Activated naive CD4-positive, alpha-beta T cell treated with anti-CD3 and anti-CD28 coated beads, Interleukin-2, amount 50 U/mL, for 24 hours (primary cell): ENCODE measurements around the gene IMMP2L.

Experiments used
- H3K27ac Mint-ChIP-seq: one replicate; pipeline ENCODE4 v1.8.0; 2021; ENCODE audit warnings: mild to moderate bottlenecking, mixed read lengths
- H3K27me3 Mint-ChIP-seq: one replicate; pipeline ENCODE4 v1.8.0; 2021; ENCODE audit warnings: mixed read lengths
- H3K36me3 Mint-ChIP-seq: one replicate; pipeline ENCODE4 v1.8.0; 2021; ENCODE audit warnings: mixed read lengths
- H3K4me1 Mint-ChIP-seq: one replicate; pipeline ENCODE4 v1.8.0; 2021; ENCODE audit warnings: mixed read lengths
- H3K4me3 Mint-ChIP-seq: one replicate; pipeline ENCODE4 v1.8.0; 2021; ENCODE audit warnings: mild to moderate bottlenecking, mixed read lengths
- H3K9me3 Mint-ChIP-seq: one replicate; pipeline ENCODE4 v1.8.0; 2021; ENCODE audit warnings: mixed read lengths

The IMMP2L gene

DNA sequence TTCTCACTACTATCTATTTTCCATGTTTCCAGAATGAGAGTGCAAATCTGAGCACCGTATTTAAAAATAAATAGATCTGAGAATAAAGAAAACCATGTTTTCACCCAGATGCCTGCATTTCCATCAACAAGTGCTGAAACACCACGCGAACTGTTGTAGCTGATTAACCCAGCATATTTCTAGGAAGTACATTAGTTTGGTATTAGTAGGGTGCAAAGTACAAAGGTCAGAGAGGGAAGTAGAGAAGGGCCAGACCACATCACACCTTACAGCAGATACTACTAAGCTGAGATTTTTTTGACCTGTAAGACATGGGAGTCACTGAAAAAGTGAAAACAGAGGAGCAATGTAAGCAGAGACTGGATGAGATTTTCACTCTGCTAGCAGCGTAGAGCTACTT lies 181.3 kb downstream of the IMMP2L start:
- no peak overlapping the region for H3K4me3 Mint-ChIP-seq
- H3K36me3 Mint-ChIP-seq, result peaks cover 4% of the 10 kb centered on the region
- no peaks in the 10 kb centered on the region for H3K27me3 Mint-ChIP-seq
- no peaks in the 10 kb centered on the region for H3K9me3 Mint-ChIP-seq
- H3K4me1 Mint-ChIP-seq, result no peaks in the 10 kb centered on the region
- no peak overlapping the region for H3K27ac Mint-ChIP-seq

DNA sequence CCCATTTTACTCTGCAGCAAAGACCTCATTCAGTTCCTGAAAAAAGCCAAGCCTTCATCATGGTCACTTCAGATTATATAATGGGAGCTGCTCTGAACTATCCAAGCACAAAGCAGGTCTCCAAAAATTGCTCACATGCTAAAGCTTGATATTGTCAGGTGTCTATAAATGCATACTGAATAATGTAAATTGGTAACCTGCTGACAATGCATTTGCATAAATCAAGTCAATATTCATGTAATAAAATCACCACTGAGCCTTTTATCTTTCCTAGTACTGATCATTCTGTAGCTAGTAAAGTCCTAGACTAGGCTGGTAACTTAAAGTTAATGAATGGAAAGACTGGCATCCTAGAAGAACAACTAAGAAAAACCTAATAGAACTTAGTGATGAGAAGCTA lies 188.3 kb downstream of the IMMP2L start:
- H3K4me3 Mint-ChIP-seq, result no peak overlapping the region
- H3K4me1 Mint-ChIP-seq, result peaks cover 8% of the 10 kb centered on the region
- H3K27ac Mint-ChIP-seq, result no peak overlapping the region
- H3K27me3 Mint-ChIP-seq, result no peaks in the 10 kb centered on the region
- peaks cover 2% of the 10 kb centered on the region for H3K36me3 Mint-ChIP-seq
- no peaks in the 10 kb centered on the region for H3K9me3 Mint-ChIP-seq

DNA sequence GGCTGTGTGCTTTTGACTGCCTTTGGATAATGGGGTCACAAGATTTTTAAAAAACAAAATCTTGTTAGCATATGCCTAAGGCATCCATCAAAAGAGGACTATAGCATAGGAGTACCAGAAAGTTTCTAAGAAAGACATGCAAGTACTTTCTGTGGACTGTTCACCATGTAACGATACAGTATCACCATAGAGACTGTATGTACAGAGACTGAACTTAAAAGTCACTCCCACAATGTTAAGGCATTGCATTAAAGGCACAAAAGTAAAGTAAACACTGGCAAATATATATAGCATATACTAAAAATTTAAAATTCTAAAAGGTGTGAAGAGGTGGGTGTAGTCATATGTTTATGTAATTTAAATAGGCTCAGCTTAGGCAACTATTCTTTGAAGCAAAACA lies 190.9 kb downstream of the IMMP2L start:
- Mint-ChIP-seq H3K27me3 (no peaks in the 10 kb centered on the region), H3K9me3 (no peaks in the 10 kb centered on the region), H3K4me1 (peaks cover 8% of the 10 kb centered on the region), H3K27ac (no peak overlapping the region), H3K4me3 (no peak overlapping the region), H3K36me3 (peaks cover 4% of the 10 kb centered on the region)

DNA sequence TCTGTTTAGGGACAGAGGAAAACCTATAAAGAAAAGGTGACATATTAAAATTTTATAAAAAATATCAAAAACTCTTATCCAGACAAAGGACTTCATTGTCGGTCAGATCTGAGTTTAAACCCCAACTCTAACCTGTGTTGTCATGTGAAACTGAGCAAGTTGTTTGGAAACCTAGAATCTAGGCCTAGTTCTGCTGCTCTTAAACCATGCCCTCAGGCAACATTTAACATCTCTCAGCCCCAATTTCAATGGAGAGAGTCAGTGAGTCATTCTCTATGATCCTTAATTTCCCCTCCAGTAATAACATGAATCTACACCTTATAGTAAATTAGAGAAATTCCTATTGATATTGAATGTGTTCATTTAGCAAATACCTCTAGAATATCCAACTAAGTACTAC lies 192.3 kb downstream of the IMMP2L start:
- Mint-ChIP-seq H3K27me3 (no peaks in the 10 kb centered on the region), H3K27ac (no peak overlapping the region), H3K9me3 (no peaks in the 10 kb centered on the region), H3K36me3 (peaks cover 5% of the 10 kb centered on the region), H3K4me3 (no peak overlapping the region), H3K4me1 (peaks cover 8% of the 10 kb centered on the region)

DNA sequence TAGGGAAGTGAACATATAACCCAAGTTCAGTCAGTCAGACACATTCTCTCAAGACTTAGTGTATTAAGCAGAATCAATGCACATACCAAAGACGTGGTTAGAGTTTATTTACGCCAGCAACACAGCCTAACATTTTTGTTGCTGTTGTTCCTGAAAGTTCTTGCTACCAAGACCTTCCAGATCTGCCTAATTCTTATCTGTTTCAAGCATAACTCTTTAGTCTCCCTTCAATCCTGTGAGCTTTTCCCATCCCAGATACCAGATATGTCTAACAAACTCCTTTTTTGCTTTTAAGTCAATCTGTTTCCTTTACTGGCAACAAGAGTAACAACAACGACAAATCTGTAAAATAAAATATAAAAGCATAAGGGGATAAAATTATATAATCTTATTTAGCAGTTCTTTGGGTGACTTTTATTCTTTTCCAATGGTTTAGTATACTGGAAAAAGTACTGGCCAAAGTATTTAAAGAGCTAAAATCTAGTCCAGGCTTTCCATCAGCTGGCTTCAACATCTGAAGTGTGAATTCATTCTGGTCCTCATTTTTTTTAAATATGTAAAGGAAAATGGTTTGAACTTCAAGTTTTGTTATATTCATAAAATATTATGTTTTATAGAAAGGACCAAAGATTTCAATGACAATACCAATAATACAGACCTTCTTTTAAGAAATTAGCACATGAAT lies 193.8 kb downstream of the IMMP2L start:
- no peaks in the 10 kb centered on the region for H3K27me3 Mint-ChIP-seq
- H3K4me1 Mint-ChIP-seq, result peaks cover 8% of the 10 kb centered on the region
- peaks cover 5% of the 10 kb centered on the region for H3K36me3 Mint-ChIP-seq
- no peak overlapping the region for H3K4me3 Mint-ChIP-seq
- H3K9me3 Mint-ChIP-seq, result no peaks in the 10 kb centered on the region
- no peak overlapping the region for H3K27ac Mint-ChIP-seq

DNA sequence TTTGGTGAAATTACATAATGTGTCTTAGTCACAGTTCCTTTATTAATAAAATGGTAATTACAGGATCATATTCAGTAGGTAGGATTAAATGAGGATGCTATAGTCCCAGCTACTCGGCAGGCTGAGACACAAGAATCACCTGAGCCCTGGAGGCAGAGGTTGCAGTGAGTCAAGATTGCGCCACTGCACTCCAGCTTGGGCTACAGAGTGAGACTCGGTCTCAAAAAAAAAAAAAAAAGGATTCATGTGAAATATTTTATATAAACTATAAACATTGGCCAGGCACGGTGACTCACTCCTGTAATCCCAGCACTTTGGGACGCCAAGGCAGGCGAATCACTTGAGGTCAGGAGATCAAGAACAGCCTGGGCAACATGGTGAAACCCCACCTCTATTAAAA lies 197.9 kb downstream of the IMMP2L start:
- no peaks in the 10 kb centered on the region for H3K4me1 Mint-ChIP-seq
- H3K27me3 Mint-ChIP-seq, result no peaks in the 10 kb centered on the region
- no peak overlapping the region for H3K4me3 Mint-ChIP-seq
- no peak overlapping the region for H3K27ac Mint-ChIP-seq
- no peaks in the 10 kb centered on the region for H3K9me3 Mint-ChIP-seq
- H3K36me3 Mint-ChIP-seq, result peaks cover 4% of the 10 kb centered on the region

DNA sequence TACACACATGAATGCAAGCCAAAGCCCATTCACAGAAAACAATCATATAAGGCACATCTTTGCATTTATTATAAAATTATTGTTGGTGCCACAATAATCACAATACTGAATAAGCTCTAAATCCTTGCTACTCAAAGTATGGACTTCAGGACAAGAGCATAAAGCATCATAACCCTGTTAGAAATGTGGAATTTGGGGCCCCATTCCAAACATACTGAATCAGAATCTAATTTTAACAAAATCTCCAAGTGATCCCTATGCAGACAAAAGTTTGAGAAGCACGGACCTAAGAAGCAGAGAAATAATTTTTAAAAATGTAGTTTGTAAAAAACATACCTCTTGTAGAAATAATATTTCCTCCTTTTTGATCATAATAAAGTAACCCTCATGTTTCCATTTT lies 199.2 kb downstream of the IMMP2L start:
- no peaks in the 10 kb centered on the region for H3K27me3 Mint-ChIP-seq
- peaks cover 4% of the 10 kb centered on the region for H3K36me3 Mint-ChIP-seq
- H3K27ac Mint-ChIP-seq, result no peak overlapping the region
- no peaks in the 10 kb centered on the region for H3K9me3 Mint-ChIP-seq
- H3K4me3 Mint-ChIP-seq, result no peak overlapping the region
- H3K4me1 Mint-ChIP-seq, result no peaks in the 10 kb centered on the region

DNA sequence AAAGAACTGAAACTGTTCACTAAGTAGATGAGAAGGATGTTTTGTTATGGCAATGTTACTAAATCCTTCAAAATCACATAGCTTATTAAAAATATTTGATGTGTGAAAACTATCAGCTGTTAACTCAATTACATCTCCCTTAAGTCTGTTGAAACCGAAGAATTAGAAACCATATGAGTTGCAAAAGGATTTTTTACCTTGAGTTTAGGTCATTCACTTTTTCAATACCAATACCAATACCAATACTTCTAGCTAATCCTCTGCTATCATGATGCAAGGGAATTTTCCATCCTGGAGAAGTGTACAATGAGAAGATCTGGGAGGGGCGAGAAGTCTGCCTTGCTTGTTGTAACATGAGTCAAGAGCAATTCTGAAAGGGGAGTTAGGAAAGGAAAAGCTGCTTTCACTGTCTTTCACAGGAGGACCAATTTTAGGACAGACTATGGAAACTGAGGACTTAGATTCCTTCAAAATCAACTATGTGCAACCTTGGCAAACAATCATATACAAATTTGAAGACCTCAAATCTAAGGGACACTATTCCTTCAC lies 199.7 kb downstream of the IMMP2L start:
- Mint-ChIP-seq H3K9me3 (no peaks in the 10 kb centered on the region), H3K4me3 (no peak overlapping the region)

DNA sequence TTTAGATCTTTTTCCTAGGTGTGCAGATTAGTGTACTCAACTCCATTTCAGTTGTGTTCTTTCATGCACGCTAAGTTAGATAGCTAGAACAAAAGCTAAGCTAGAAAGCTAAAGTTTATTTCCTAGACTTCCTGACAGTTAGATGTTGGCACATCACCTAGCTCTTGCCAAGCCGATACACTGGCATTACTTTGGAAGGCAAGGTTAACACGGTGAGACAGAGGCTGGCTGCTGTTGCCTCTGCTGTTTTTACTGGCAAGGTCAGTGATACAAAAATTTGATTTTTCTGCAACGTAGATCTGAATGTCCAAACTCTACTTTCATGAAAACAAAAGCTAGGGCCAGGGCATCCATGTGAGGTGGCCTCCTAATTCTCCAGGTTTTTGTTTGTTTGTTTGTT lies 203.4 kb downstream of the IMMP2L start:
- Mint-ChIP-seq H3K27ac (no peak overlapping the region), H3K4me3 (no peak overlapping the region), H3K9me3 (no peaks in the 10 kb centered on the region), H3K27me3 (no peaks in the 10 kb centered on the region), H3K36me3 (no peaks in the 10 kb centered on the region), H3K4me1 (no peaks in the 10 kb centered on the region)

More for the DNA sequence above, 199.7 kb downstream of the IMMP2L start:
- H3K4me1 Mint-ChIP-seq, result no peaks in the 10 kb centered on the region
- no peaks in the 10 kb centered on the region for H3K27me3 Mint-ChIP-seq
- peaks cover 4% of the 10 kb centered on the region for H3K36me3 Mint-ChIP-seq
- H3K27ac Mint-ChIP-seq, result no peak overlapping the region

DNA sequence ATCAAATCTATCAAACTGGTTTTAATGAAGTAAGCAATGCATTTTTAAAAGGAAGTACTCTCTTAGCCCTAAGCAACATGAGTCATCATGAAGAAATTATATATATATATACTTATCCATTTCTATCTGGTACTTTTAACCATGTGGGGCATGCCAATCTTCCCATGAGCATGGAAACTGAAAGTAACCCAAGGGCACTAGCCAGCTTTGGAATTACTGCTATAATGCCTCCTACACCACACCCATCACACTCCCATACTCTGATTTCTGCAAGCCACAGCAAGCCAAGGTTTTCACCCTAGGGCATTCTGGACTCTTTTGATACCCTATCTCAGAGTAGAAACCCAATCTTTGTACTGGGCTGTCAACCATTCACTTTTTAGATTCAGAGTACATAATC lies 204.6 kb downstream of the IMMP2L start:
- Mint-ChIP-seq H3K9me3 (no peaks in the 10 kb centered on the region), H3K27ac (no peak overlapping the region), H3K4me1 (no peaks in the 10 kb centered on the region), H3K4me3 (no peak overlapping the region), H3K27me3 (no peaks in the 10 kb centered on the region), H3K36me3 (no peaks in the 10 kb centered on the region)

DNA sequence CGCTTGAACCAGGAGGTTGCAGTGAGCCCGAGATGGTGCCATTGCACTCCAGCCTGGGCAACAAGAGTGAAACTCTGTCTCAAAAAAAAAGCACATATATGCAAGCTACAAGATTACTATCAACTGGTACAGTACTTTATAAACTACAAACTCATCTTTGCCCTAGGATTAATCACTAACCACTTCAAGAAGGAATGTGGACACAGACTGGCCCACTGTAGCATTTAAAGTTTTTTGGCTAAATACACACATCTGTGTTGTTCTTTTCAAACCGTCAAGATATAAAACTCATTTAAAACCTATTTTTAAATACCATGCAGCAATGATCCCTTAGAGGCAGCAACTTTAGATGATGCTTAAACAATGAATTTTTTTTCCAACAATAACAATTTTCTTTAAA lies 205.4 kb downstream of the IMMP2L start:
- Mint-ChIP-seq H3K27ac (no peak overlapping the region), H3K9me3 (no peaks in the 10 kb centered on the region), H3K4me1 (no peaks in the 10 kb centered on the region), H3K36me3 (no peaks in the 10 kb centered on the region), H3K4me3 (no peak overlapping the region), H3K27me3 (no peaks in the 10 kb centered on the region)

DNA sequence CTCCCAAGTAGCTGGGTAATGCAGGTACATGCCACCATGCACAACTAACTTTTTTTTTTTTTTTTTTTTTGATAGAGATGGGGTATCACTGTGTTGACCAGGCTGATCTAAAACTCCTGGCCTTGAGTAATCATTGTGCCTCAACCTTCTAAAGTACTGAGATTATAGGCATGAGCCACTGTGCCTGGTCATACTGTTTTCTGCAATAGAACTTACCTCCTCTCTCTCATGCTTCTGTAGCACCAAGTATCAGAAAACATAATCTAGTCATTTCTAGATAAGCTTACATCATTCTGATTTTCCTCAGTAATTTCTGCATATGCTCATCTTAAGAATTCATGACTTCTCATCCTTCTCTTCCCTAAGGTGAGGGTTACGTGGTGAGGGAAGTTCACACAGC lies 210.0 kb downstream of the IMMP2L start:
- Mint-ChIP-seq H3K9me3 (peaks cover 1% of the 10 kb centered on the region), H3K27me3 (no peaks in the 10 kb centered on the region), H3K27ac (no peak overlapping the region), H3K4me1 (no peaks in the 10 kb centered on the region), H3K4me3 (no peak overlapping the region), H3K36me3 (peaks cover 5% of the 10 kb centered on the region)

DNA sequence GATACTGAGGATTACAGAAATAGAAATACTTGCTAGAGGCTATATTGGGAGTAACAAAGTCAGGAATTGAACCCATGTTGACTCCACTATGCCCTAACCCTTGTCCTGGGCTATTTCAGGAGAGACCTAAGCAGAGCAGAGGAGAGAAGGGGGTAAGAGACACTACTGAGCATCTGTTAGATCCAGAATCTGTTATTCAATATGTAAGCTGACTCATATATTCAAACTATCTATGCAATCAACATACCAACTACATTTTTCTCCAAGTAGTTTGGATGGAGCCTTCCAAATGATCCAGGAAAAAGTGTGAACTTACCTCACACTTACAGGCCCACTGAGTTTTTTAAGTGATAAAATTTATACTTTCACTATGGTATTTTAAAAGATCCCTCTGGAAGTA lies 216.1 kb downstream of the IMMP2L start:
- peaks cover 31% of the 10 kb centered on the region for H3K36me3 Mint-ChIP-seq
- peaks cover 30% of the 10 kb centered on the region for H3K9me3 Mint-ChIP-seq
- no peaks in the 10 kb centered on the region for H3K27me3 Mint-ChIP-seq
- no peak overlapping the region for H3K4me3 Mint-ChIP-seq
- no peak overlapping the region for H3K27ac Mint-ChIP-seq
- no peaks in the 10 kb centered on the region for H3K4me1 Mint-ChIP-seq

DNA sequence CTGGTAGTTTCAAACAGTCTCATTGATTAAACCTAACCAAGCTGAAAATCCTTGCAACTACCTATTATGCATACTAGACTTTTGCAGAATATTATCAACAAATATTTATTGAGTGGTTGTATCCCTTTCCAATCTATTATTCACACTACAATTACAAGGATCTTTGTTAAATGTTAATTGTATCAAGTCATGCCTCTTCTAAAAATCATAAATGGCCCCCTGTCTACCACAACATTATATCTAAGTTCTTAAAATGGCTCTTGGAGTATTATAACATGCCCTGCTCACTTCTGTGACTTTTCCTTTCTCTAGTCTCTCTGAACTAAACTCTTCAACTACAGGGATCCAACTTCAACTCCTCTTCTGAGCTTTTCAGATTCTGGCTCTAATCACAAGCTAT lies 219.3 kb downstream of the IMMP2L start:
- Mint-ChIP-seq H3K4me3 (no peak overlapping the region), H3K36me3 (peaks cover 26% of the 10 kb centered on the region), H3K9me3 (peaks cover 30% of the 10 kb centered on the region), H3K27ac (no peak overlapping the region), H3K27me3 (no peaks in the 10 kb centered on the region), H3K4me1 (no peaks in the 10 kb centered on the region)

DNA sequence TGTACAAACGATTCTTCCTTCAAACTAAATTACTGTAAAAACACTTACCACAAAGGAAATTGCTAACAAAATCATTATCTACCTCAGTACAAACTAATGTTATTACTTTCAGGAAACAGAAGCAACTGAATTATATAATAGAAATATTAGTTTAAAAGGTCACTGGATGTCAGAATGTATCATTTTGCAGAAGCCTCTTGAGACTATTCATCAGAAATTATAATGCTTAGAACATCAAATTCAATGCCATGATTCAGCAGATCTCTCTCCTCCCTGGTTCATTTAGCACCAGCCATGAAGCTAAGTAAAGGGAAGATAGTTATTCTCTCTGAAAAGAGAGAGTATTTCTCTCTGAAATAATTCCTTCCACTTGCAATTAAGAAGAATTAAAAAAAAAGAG lies 223.3 kb downstream of the IMMP2L start:
- Mint-ChIP-seq H3K36me3 (peaks cover 12% of the 10 kb centered on the region), H3K27ac (no peak overlapping the region), H3K27me3 (no peaks in the 10 kb centered on the region), H3K4me1 (no peaks in the 10 kb centered on the region), H3K4me3 (no peak overlapping the region), H3K9me3 (peaks cover 7% of the 10 kb centered on the region)

DNA sequence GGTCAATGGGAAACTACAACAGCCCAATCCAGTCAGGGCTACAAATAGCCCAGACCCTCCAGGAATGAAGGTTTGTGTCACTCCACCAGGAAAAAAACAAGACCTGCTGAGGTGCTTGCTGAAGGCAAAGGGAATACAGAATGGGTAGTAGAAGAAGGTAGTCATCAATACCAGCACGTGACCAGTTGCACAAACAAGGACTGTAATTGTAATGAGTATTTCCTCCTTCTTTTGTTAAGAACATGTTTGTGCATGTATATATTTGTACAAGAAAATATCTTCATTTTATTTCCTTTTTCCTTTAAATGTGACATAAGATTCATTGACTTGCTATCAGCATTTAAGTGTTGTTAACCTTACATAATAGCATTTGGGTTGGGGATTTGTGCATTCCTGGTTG lies 229.3 kb downstream of the IMMP2L start:
- H3K4me3 Mint-ChIP-seq, result no peak overlapping the region
- H3K27me3 Mint-ChIP-seq, result no peaks in the 10 kb centered on the region
- no peak overlapping the region for H3K27ac Mint-ChIP-seq
- peaks cover 8% of the 10 kb centered on the region for H3K36me3 Mint-ChIP-seq
- H3K4me1 Mint-ChIP-seq, result peaks cover 17% of the 10 kb centered on the region
- H3K9me3 Mint-ChIP-seq, result peaks cover 4% of the 10 kb centered on the region

DNA sequence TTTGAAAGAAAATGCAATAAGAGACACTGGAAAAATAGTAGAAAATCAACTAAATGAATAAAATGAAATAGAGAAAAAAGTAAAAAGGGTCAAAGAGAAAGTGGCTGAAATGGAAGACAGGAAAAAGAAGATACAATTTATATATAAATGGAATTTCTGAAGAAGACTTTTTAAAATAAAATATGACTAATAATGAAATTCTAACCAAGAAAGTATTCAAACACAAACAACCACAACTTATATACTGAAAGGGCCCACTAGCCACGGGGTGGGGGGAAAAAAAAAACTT lies 232.1 kb downstream of the IMMP2L start:
- H3K36me3 Mint-ChIP-seq, result peaks cover 5% of the 10 kb centered on the region
- no peak overlapping the region for H3K4me3 Mint-ChIP-seq
- H3K27me3 Mint-ChIP-seq, result no peaks in the 10 kb centered on the region
- H3K27ac Mint-ChIP-seq, result no peak overlapping the region
- H3K4me1 Mint-ChIP-seq, result peaks cover 17% of the 10 kb centered on the region
- H3K9me3 Mint-ChIP-seq, result peaks cover 4% of the 10 kb centered on the region
